Testis (tissue), 3 donors: ENCODE data around the gene RAPGEF6. TPM values are rescaled to one million over a fixed set of nuclear protein-coding genes. Genes with fewer than 3 reads are reported as not detected.
A peak's percentile ranks its signal among the peaks of the same experiment; 100 is the strongest.

Experiments used
- DNase-seq: peaks from one replicate; pipeline ENCODE4 v3.0.0-alpha.2; 2019
- H3K27ac ChIP-seq, 2 donors: fragments of 200-600 bp; sonication (generic); one replicate each; pipeline ENCODE4 v1.5.1; 2019
- H3K27me3 ChIP-seq: fragments of 200-600 bp; sonication (generic); one replicate; pipeline ENCODE4 v1.5.1; 2019
- H3K36me3 ChIP-seq: fragments of 200-600 bp; sonication (generic); one replicate; pipeline ENCODE4 v1.5.1; 2017; ENCODE audit warnings: low read depth; ENCODE audit errors: missing control alignments
- H3K4me1 ChIP-seq: fragments of 200-600 bp; sonication (generic); one replicate; pipeline ENCODE4 v1.5.1; 2019
- H3K4me3 ChIP-seq, 2 donors: fragments of 200-600 bp; sonication (generic); one replicate each; pipeline ENCODE4 v1.5.1; 2017 to 2019
- H3K9me3 ChIP-seq: fragments of 200-600 bp; sonication (generic); one replicate; pipeline ENCODE4 v1.5.1; 2017
- POLR2A ChIP-seq: fragments of 450-650 bp; IDR thresholded peaks from one replicate; pipeline ENCODE4 v1.6.1; 2017; ENCODE audit warnings: antibody characterized with exemption, mild to moderate bottlenecking, moderate library complexity
- WGBS, 2 donors: methylation state at CpG; one replicate each; pipeline ENCODE4 v1.1.5; 2018; 5-methylcytosine and 5-hydroxymethylcytosine counted together
- intact Hi-C: fragments of 100-400 bp; cut with DNase I; formaldehyde crosslinking; loops from one replicate; pipeline ENCODE4 v1.15.1; 2023; ENCODE audit warnings: low total_unique reads
- polyA plus RNA-seq: library from polyadenylated mRNA; stranded (reverse); fragments of 350-450 nt; fragmentation: Illumina TruSeq; extraction: RNeasy Lipid Tissue Mini Kit (QIAGEN cat#74804); gene quantifications from one replicate; pipeline ENCODE4 v1.2.3, GENCODE V29; 2014; ENCODE audit warnings: low read depth, low replicate concordance; ENCODE audit not compliant: insufficient read depth
- total RNA-seq, 2 donors: library from RNA; depleted of rRNA; stranded (reverse); fragments of >200 nt; gene quantifications; one replicate each; pipeline ENCODE4 v1.2.3, GENCODE V29; 2016
- TF ChIP-seq, protein P1 (sequence below), 3 experiments: fragments of 450-650 bp in 2 of 3; fragments of 200-600 bp in 1 of 3; sonication (generic) in 1 of 3; IDR thresholded peaks; one replicate each; pipeline ENCODE4 v1.5.1; 2016 to 2019; ENCODE audit warnings: antibody characterized with exemption in 3 of 3, mild to moderate bottlenecking in 2 of 3, moderate library complexity in 1 of 3

RAPGEF6 gene
- total and polyA plus RNA-seq, 3 donors from 2014 or later, result 27.6 to 59.0 (median 40.1) TPM

DNA sequence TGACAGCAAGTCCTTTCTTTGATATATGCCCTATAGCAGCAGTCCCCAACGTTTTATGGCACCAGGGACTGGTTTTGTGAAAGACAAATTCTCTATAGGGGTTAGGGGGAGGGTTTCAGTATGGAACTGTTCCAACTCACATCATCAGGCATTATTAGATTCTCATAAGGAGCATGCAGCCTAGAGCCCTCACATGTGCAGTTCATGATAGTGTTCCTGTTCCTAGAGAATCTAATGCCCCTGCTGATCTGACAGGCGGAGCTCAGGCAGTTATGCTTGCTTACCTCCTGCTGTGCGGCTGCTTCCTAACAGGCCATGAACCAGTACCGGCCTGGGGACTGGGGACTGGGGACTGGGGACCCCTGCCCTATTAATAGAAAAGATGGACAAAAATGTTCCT, 2.7 kb upstream of the RAPGEF6 start:
- Histone ChIP-seq H3K27ac (no peak overlapping the region), H3K27me3 (no peaks in the 10 kb centered on the region), H3K4me3 (no peak overlapping the region), H3K36me3 (no peaks in the 10 kb centered on the region), H3K4me1 (peaks cover 8% of the 10 kb centered on the region), H3K9me3 (no peaks in the 10 kb centered on the region)
- TF ChIP-seq, protein P1, sequence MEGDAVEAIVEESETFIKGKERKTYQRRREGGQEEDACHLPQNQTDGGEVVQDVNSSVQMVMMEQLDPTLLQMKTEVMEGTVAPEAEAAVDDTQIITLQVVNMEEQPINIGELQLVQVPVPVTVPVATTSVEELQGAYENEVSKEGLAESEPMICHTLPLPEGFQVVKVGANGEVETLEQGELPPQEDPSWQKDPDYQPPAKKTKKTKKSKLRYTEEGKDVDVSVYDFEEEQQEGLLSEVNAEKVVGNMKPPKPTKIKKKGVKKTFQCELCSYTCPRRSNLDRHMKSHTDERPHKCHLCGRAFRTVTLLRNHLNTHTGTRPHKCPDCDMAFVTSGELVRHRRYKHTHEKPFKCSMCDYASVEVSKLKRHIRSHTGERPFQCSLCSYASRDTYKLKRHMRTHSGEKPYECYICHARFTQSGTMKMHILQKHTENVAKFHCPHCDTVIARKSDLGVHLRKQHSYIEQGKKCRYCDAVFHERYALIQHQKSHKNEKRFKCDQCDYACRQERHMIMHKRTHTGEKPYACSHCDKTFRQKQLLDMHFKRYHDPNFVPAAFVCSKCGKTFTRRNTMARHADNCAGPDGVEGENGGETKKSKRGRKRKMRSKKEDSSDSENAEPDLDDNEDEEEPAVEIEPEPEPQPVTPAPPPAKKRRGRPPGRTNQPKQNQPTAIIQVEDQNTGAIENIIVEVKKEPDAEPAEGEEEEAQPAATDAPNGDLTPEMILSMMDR (IDR thresholded peaks at IDR 0.05), result no peak
- intact Hi-C loops, result loop anchor here (10.0 kb wide), 1 partner anchor 157 kb away; the partner anchor contains the start of gene FNIP1
- 74 to 85% methylated on average over 4 of the region's 4 CpGs for WGBS, 2 donors
- DNase-seq, result no peak

DNA sequence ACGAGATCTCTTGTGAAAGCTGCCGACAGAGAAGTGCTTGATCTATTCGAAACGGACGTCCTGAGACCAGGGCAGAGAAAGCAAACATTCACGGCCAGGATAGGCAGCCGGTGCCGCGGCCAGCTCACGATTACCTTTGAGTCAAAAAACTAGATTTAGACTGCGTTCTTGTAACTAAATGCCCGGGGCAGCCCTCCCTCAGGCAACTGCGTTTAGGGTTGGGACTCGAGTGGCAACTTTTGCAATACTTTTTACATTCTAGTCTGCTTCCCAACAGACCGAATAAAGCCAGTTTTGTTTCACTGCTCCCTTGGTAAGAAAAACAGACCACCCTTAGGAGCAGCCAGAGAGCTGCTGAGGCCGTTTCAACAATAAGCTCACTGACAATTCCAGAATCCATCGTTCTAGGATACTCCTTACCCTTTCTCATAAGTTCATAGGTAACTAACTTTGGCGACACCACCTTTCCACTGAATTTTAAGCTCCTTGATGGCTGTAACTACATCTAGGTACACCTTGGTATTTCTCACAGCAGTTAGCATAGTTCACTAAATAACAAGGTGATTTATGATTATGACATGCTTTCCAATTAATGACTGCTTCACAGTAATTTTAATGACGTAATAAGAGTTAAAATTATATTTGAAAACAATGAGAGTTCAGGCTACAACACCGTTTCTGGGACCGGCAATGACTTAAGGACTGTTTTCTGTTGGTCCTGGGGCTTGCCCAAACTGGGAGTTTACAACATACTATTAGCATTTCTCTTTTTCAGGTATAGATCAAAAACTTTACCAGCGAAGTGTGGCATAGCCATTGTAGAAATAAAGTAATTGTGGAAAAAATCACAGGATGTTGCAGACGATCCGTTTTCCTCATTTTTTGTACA, 899 bp upstream of the RAPGEF6 start:
- Histone ChIP-seq H3K9me3 (no peaks in the 10 kb centered on the region), H3K27me3 (no peaks in the 10 kb centered on the region), H3K36me3 (no peaks in the 10 kb centered on the region), H3K4me1 (peaks cover 8% of the 10 kb centered on the region), H3K27ac (peak overlapping the region; percentile 96), H3K4me3 (peak overlapping the region; percentile 67 to 84)
- TF ChIP-seq, protein P1 (IDR thresholded peaks at IDR 0.05), result no peak
- TF ChIP-seq POLR2A, result no peak
- WGBS, 2 donors, result 2 to 4% methylated on average over 24 of the region's 24 CpGs
- intact Hi-C loops, result loop anchor here (10.0 kb wide), 1 partner anchor 159 kb away; the partner anchor contains the start of gene FNIP1
- DNase-seq, result no peak

DNA sequence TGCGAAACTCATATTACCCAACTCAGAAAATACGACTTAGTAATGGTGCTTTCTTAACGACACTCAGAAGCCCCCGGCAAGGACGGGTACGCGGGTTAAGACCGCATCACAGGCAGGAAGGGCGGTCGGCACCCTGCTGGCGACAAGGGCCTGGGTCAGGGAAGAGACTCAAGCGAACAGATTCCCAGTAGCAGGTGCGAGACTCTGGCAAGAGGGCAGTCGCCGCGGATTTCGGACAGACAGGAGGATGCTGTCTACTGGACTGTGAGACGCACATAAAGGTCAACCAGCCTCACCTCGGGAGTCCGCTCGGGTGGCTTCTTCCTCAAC, 398 bp downstream of the RAPGEF6 start:
- H3K27ac ChIP-seq, result peak overlapping the region; percentile 96
- TF ChIP-seq, protein P1 (IDR thresholded peaks at IDR 0.05), result no peak
- no peak for TF ChIP-seq POLR2A
- peak; percentile 60 for DNase-seq
- no peaks in the 10 kb centered on the region for H3K27me3 ChIP-seq
- H3K9me3 ChIP-seq, result no peaks in the 10 kb centered on the region
- peak overlapping the region; percentile 67 to 84 for H3K4me3 ChIP-seq
- H3K4me1 ChIP-seq, result peaks cover 8% of the 10 kb centered on the region
- no peaks in the 10 kb centered on the region for H3K36me3 ChIP-seq
- WGBS, 2 donors, result 0 to 2% methylated on average over 16 to 21 of the region's 21 CpGs
- intact Hi-C loops, result loop anchor here (10.0 kb wide), 1 partner anchor 160 kb away; the partner anchor contains the start of gene FNIP1

DNA sequence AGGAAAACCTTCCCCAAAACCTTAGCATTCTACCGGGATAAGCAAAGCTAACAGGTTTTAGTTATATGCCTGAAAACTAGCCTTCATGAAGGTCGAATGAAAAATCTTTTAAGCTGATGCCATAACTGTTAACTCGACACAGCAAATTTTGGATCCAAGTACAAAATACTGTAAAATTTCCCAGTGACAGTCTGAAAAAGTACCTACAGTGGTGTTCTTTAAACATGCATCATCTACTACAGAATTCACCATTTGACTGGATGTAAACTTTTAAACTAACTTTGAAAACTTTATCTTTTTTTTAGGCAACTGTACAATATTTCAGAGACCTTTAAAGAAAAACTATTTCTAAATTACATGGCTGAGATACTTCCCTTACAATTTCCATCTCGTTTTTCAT, 791 bp downstream of the RAPGEF6 start:
- no peak for DNase-seq
- H3K9me3 ChIP-seq, result no peaks in the 10 kb centered on the region
- peak overlapping the region; percentile 96 for H3K27ac ChIP-seq
- H3K4me3 ChIP-seq, result peak overlapping the region; percentile 67 to 84
- 3 to 4% methylated on average over 4 of the region's 4 CpGs for WGBS, 2 donors
- peaks cover 8% of the 10 kb centered on the region for H3K4me1 ChIP-seq
- intact Hi-C loops, result loop anchor here (10.0 kb wide), 1 partner anchor 161 kb away; the partner anchor contains the start of gene FNIP1
- TF ChIP-seq, protein P1 (IDR thresholded peaks at IDR 0.05), result no peak
- no peak for TF ChIP-seq POLR2A
- H3K27me3 ChIP-seq, result no peaks in the 10 kb centered on the region
- no peaks in the 10 kb centered on the region for H3K36me3 ChIP-seq
